ENCODE results near the gene JARID2.

GRCh38 chr6:15485936-15486335 is 240.1 kb downstream of the JARID2 start:
- TF ChIP-seq, protein P1, sequence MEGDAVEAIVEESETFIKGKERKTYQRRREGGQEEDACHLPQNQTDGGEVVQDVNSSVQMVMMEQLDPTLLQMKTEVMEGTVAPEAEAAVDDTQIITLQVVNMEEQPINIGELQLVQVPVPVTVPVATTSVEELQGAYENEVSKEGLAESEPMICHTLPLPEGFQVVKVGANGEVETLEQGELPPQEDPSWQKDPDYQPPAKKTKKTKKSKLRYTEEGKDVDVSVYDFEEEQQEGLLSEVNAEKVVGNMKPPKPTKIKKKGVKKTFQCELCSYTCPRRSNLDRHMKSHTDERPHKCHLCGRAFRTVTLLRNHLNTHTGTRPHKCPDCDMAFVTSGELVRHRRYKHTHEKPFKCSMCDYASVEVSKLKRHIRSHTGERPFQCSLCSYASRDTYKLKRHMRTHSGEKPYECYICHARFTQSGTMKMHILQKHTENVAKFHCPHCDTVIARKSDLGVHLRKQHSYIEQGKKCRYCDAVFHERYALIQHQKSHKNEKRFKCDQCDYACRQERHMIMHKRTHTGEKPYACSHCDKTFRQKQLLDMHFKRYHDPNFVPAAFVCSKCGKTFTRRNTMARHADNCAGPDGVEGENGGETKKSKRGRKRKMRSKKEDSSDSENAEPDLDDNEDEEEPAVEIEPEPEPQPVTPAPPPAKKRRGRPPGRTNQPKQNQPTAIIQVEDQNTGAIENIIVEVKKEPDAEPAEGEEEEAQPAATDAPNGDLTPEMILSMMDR (IDR thresholded peaks at IDR 0.05): no peak
- TF ChIP-seq POLR2A (IDR thresholded peaks at IDR 0.05): no peak
- no peak for TF ChIP-seq EP300 (IDR thresholded peaks at IDR 0.05)
- TF ChIP-seq POLR2AphosphoS5 (IDR thresholded peaks at IDR 0.05): no peak

All from suprapubic skin (tissue), 4 donors.